GM12878 (cell line): Measurements from ENCODE around the gene NPY5R. TPM values are rescaled to one million over a fixed set of nuclear protein-coding genes. Genes with fewer than 3 reads are reported as not detected.

Experiments used
- ATAC-seq: fragments of 200-7000 bp; cut with Tn5 transposase; 3 replicates; pipeline ENCODE4 v1.9.1; 2020; ENCODE audit warnings: mild to moderate bottlenecking, moderate library complexity
- BruUV-seq: library from RNA; stranded (reverse); fragments of 400-500 nt; replicated peaks from 2 replicates; lab custom pipeline; 2021; lab: Mats Ljungman, UMichigan
- CTCF ChIA-PET: fragments of 300-600 bp; sonication (Branson Sonifier 250); formaldehyde crosslinking; extraction: SDS; loops from one replicate; lab custom pipeline; 2021; ENCODE audit warnings: inconsistent platforms; lab: Yijun Ruan, JAX
- POLR2A ChIA-PET: fragments of 350-600 bp; formaldehyde crosslinking; extraction: SDS; loops from one replicate; lab custom pipeline; 2021; ENCODE audit warnings: inconsistent platforms; lab: Charles Lee
- RAD21 ChIA-PET: fragments of 300-600 bp; sonication (Branson Sonifier 250); formaldehyde crosslinking; loops from one replicate; lab custom pipeline; 2023; ENCODE audit warnings: antibody characterized with exemption; ENCODE audit not compliant: unreplicated experiment; lab: Charles Lee
- SMC1A ChIA-PET: fragments of 300-600 bp; sonication (Branson Sonifier 250); formaldehyde crosslinking; loops from one replicate; lab custom pipeline; 2023; ENCODE audit not compliant: unreplicated experiment, uncharacterized antibody; lab: Charles Lee
- DNase-seq: peaks from one replicate; pipeline ENCODE4 v3.0.0-alpha.2; 2011; ENCODE audit warnings: low read depth, low spot score
- FAIRE-seq: peaks from 3 replicates; lab custom pipeline; 2011; peaks lifted over from hg19 to GRCh38; lab: Jason Lieb, UNC
- H2AFZ ChIP-seq: 2 replicates; pipeline ENCODE4 v1.6.0; 2011; ENCODE audit warnings: low read depth, low read length, control low read depth; ENCODE audit not compliant: control insufficient read depth
- H3K27ac ChIP-seq: 2 replicates; pipeline ENCODE4 v1.5.1; 2011; ENCODE audit warnings: control low read depth; ENCODE audit not compliant: control insufficient read depth, insufficient read depth
- H3K27me3 ChIP-seq, 2 experiments: replicated peaks in 1 of 2; 2 replicates each; pipeline versions ENCODE4 v1.6.0 to v1.6.1; 2011; ENCODE audit warnings: low read length in 1 of 2; ENCODE audit not compliant: control insufficient read depth in 2 of 2, insufficient read depth in 2 of 2
- H3K36me3 ChIP-seq, 2 experiments: 2 replicates each; pipeline ENCODE4 v1.5.1; 2011; ENCODE audit warnings: low read length in 1 of 2; ENCODE audit not compliant: control insufficient read depth in 2 of 2, insufficient read depth in 2 of 2
- H3K4me1 ChIP-seq: 2 replicates; pipeline ENCODE4 v1.6.1; 2011; ENCODE audit warnings: mild to moderate bottlenecking, low read length, moderate library complexity, mixed read lengths; ENCODE audit not compliant: control insufficient read depth, insufficient read depth
- H3K4me2 ChIP-seq: 2 replicates; pipeline ENCODE4 v1.6.0; 2011; ENCODE audit warnings: control low read depth; ENCODE audit not compliant: control insufficient read depth, insufficient read depth
- H3K4me3 ChIP-seq: fragments of 200-600 bp; sonication (generic); 2 replicates; pipeline ENCODE4 v1.5.1; 2016
- H3K79me2 ChIP-seq: 2 replicates; pipeline ENCODE4 v1.6.0; 2011; ENCODE audit warnings: low read length; ENCODE audit not compliant: control insufficient read depth, insufficient read depth
- H3K9ac ChIP-seq: 2 replicates; pipeline ENCODE4 v1.8.0; 2011; ENCODE audit warnings: low read length, control low read depth, mixed read lengths; ENCODE audit not compliant: control insufficient read depth, insufficient read depth
- H3K9me3 ChIP-seq: replicated peaks from 3 replicates; pipeline ENCODE4 v1.5.1; 2011; ENCODE audit warnings: mild to moderate bottlenecking, low read length; ENCODE audit not compliant: control insufficient read depth, insufficient read depth
- H4K20me1 ChIP-seq: 2 replicates; pipeline ENCODE4 v1.6.0; 2011; ENCODE audit not compliant: control insufficient read depth, insufficient read depth
- CBX3 ChIP-seq: fragments of 200-600 bp; sonication (generic); IDR thresholded peaks from 2 replicates; pipeline ENCODE4 v1.6.1; 2016; ENCODE audit warnings: low read depth, borderline replicate concordance
- FOXM1 ChIP-seq: IDR thresholded peaks from 2 replicates; pipeline ENCODE4 v1.6.1; 2012; ENCODE audit warnings: low read depth, mild to moderate bottlenecking, inconsistent platforms, low read length, moderate library complexity
- GATAD2B ChIP-seq: fragments of 450-650 bp; conservative IDR thresholded peaks from 2 replicates; pipeline ENCODE4 v1.6.1; 2017; ENCODE audit warnings: low read depth, mild to moderate bottlenecking, moderate library complexity
- MEF2A ChIP-seq: IDR thresholded peaks from 2 replicates; pipeline ENCODE4 v1.6.1; 2011; ENCODE audit warnings: low read depth, mild to moderate bottlenecking, low read length, moderate library complexity; ENCODE audit not compliant: insufficient read depth
- MEF2B ChIP-seq: fragments of 450-650 bp; IDR thresholded peaks from 2 replicates; pipeline ENCODE4 v1.6.1; 2018; ENCODE audit warnings: mild to moderate bottlenecking, moderate library complexity; ENCODE audit not compliant: partially characterized antibody, poor library complexity, severe bottlenecking
- MTA3 ChIP-seq: IDR thresholded peaks from 2 replicates; pipeline ENCODE4 v1.6.1; 2012; ENCODE audit warnings: low read length, inconsistent platforms, borderline replicate concordance
- NFYA ChIP-seq: IDR thresholded peaks from 2 replicates; pipeline ENCODE4 v1.6.1; 2011; ENCODE audit warnings: low read depth, mild to moderate bottlenecking, low read length, improper control_type of control experiment, borderline replicate concordance
- RAD51 ChIP-seq: fragments of 450-650 bp; IDR thresholded peaks from 2 replicates; pipeline ENCODE4 v1.6.1; 2016; ENCODE audit warnings: moderate library complexity, mild to moderate bottlenecking, inconsistent platforms
- RB1 ChIP-seq: fragments of 450-650 bp; formaldehyde crosslinking; IDR thresholded peaks from 2 replicates; pipeline ENCODE4 v1.6.1; 2017; ENCODE audit warnings: mild to moderate bottlenecking, borderline replicate concordance
- RBBP5 ChIP-seq: fragments of 200-600 bp; sonication (generic); conservative IDR thresholded peaks from 2 replicates; pipeline ENCODE4 v1.6.1; 2016
- SMARCA5 ChIP-seq: fragments of 450-650 bp; IDR thresholded peaks from 2 replicates; pipeline ENCODE4 v1.6.1; 2017; ENCODE audit warnings: mild to moderate bottlenecking
- SMC3 ChIP-seq: IDR thresholded peaks from 2 replicates; pipeline ENCODE4 v1.6.1; 2011; ENCODE audit warnings: low read length, improper control_type of control experiment, borderline replicate concordance
- SPI1 ChIP-seq: IDR thresholded peaks from 2 replicates; pipeline ENCODE4 v1.6.1; 2011; ENCODE audit warnings: low read depth, mild to moderate bottlenecking, low read length, moderate library complexity, borderline replicate concordance; ENCODE audit not compliant: insufficient read depth
- STAT3 ChIP-seq: IDR thresholded peaks from 2 replicates; pipeline ENCODE4 v1.6.1; 2011; ENCODE audit warnings: low read depth, low read length, improper control_type of control experiment
- TAF1 ChIP-seq: IDR thresholded peaks from 2 replicates; pipeline ENCODE4 v1.6.1; 2011; ENCODE audit warnings: mild to moderate bottlenecking, low read depth, low read length, borderline replicate concordance
- WGBS: methylation state at CpG from one replicate; pipeline ENCODE4 v1.1.6; 2016; ENCODE audit warnings: low lambda C conversion rate; ENCODE audit not compliant: insufficient replicate concordance, insufficient coverage; ENCODE audit errors: missing lambda C conversion rate; 5-methylcytosine and 5-hydroxymethylcytosine counted together
- in situ Hi-C: fragments of 300-500 bp; cut with MboI; formaldehyde crosslinking; loops from 9 replicates; pipeline ENCODE4 v1.14.3; 2018; ENCODE audit warnings: mixed read lengths
- intact Hi-C: fragments of 100-400 bp; cut with micrococcal nuclease; formaldehyde crosslinking; loops from one replicate; pipeline ENCODE4 v1.14.2; 2022; ENCODE audit not compliant: unreplicated experiment
- polyA plus RNA-seq, 11 experiments: library from polyadenylated mRNA; depleted of rRNA in 4 of 11; unstranded in 6 of 11; stranded (reverse) in 5 of 11; fragments of >200 nt; fragmentation: Nextera tagmentation in 4 of 11; fragmentation: Illumina TruSeq in 1 of 11; extraction: Ambion mirVana in 4 of 11; extraction: Trizol in 1 of 11; gene quantifications; 1 replicate in 1 of 11; 2 replicates in 10 of 11; pipeline versions ENCODE4 v1.2.1 to v1.2.3, GENCODE V29; 2011 to 2016; ENCODE audit warnings: inconsistent platforms in 2 of 11, missing spikeins in 2 of 11, low read depth in 1 of 11
- total RNA-seq, 4 experiments: library from RNA; depleted of rRNA in 3 of 4; stranded (reverse); fragments of >200 nt in 3 of 4; fragmentation: Illumina TruSeq in 1 of 4; extraction: Trizol in 1 of 4; gene quantifications; 2 replicates each; pipeline versions ENCODE4 v1.2.1 to v1.2.3, GENCODE V29; 2013 to 2021
- TF ChIP-seq, protein P1 (sequence below): IDR thresholded peaks from 2 replicates; pipeline ENCODE4 v1.6.1; 2012; ENCODE audit warnings: low read depth, low read length, improper control_type of control experiment
- TF ChIP-seq, protein P2 (sequence below): fragments of 450-650 bp; IDR thresholded peaks from 2 replicates; pipeline ENCODE4 v1.6.1; 2018; ENCODE audit warnings: borderline replicate concordance, mild to moderate bottlenecking; ENCODE audit not compliant: partially characterized antibody

Gene NPY5R
- total and polyA plus RNA-seq, 10 of the 15 experiments (the other 5 are each of a cell fraction or from before 2014, with no cell fraction given) = not detected

DNA sequence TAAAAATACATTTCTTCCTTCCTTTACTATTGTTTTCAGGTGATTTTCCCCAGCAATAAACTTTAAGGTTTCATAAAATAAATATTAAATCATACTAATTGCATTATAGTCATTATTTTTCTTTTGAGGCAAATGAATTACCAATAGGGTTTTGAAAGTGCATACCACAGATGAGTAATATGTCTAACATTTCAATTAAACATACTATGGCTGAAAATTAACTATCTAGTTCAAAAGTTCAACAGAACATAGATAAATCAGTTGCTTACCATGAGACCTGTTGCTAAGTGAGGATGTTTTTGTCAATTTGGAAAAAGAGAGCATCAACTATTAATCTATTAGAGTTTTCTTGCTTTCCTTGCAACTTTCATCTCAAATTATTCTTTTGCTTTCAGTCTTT lies 35.0 kb downstream of the NPY5R start:
- Histone ChIP-seq H3K4me2 (no peak overlapping the region), H3K79me2 (no peaks in the 10 kb centered on the region), H3K4me1 (no peaks in the 10 kb centered on the region), H2AFZ (no peak overlapping the region), H3K9me3 (no peaks in the 10 kb centered on the region), H3K36me3 (no peaks in the 10 kb centered on the region), H3K9ac (no peak overlapping the region), H3K27me3 (no peaks in the 10 kb centered on the region), H3K27ac (no peak overlapping the region), H3K4me3 (no peak overlapping the region), H4K20me1 (no peaks in the 10 kb centered on the region)
- in situ Hi-C loops (no loop called here), intact Hi-C loops (no loop called here)
- no peak for ATAC-seq
- FAIRE-seq = no peak
- ChIA-PET POLR2A (no interaction called here), RAD21 (no interaction called here), SMC1A (no interaction called here), CTCF (no interaction called here)
- TF ChIP-seq MTA3 = no peak
- no peak for TF ChIP-seq GATAD2B
- TF ChIP-seq SMC3 = no peak
- no peak for TF ChIP-seq RBBP5
- TF ChIP-seq MEF2A = no peak
- TF ChIP-seq, protein P1, sequence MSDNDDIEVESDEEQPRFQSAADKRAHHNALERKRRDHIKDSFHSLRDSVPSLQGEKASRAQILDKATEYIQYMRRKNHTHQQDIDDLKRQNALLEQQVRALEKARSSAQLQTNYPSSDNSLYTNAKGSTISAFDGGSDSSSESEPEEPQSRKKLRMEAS = no peak
- no peak for TF ChIP-seq NFYA
- no peak for TF ChIP-seq RAD51
- no peak for DNase-seq
- BruUV-seq = no TSS peak

DNA sequence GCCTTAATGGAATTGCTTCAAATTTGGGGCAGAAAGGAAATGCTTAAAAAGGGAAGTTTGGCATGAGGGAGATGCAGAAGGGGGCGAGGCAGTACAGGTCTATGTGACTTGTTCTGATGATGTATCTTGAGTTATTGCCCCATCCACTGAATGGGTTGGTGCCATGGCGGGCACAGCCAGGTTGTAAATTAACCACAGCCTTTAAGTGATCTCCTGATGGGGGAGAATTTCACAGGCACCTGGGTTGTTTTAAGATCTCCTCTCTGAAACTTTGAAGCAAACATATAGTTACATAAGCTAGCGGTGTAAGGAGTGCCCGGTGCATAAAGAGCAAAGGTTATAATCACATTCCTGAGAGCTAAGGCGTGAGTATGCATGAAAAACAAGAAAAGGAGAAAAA lies 37.0 kb downstream of the NPY5R start:
- TF ChIP-seq SPI1 (no peak), TAF1 (no peak), CBX3 (no peak), SMARCA5 (no peak), RB1 (no peak), STAT3 (no peak), MEF2A (no peak), RBBP5 (no peak), MEF2B (no peak), FOXM1 (no peak)
- TF ChIP-seq, protein P2, sequence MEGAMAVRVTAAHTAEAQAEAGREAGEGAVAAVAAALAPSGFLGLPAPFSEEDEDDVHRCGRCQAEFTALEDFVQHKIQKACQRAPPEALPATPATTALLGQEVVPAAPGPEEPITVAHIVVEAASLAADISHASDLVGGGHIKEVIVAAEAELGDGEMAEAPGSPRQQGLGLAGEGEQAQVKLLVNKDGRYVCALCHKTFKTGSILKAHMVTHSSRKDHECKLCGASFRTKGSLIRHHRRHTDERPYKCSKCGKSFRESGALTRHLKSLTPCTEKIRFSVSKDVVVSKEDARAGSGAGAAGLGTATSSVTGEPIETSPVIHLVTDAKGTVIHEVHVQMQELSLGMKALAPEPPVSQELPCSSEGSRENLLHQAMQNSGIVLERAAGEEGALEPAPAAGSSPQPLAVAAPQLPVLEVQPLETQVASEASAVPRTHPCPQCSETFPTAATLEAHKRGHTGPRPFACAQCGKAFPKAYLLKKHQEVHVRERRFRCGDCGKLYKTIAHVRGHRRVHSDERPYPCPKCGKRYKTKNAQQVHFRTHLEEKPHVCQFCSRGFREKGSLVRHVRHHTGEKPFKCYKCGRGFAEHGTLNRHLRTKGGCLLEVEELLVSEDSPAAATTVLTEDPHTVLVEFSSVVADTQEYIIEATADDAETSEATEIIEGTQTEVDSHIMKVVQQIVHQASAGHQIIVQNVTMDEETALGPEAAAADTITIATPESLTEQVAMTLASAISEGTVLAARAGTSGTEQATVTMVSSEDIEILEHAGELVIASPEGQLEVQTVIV = no peak
- TF ChIP-seq, all 136 proteins: peak for 0
- no peak overlapping the region for H3K27ac ChIP-seq
- RAD21 ChIA-PET = no interaction called here
- H3K36me3 ChIP-seq = no peaks in the 10 kb centered on the region
- no peak for DNase-seq
- POLR2A ChIA-PET = no interaction called here
- no peak overlapping the region for H3K9ac ChIP-seq
- no peaks in the 10 kb centered on the region for H3K9me3 ChIP-seq
- CTCF ChIA-PET = interaction anchor here (1.0 kb wide), 1 partner anchor 15 kb away, joined by 4 read pairs; no protein-coding TSS in a partner anchor
- in situ Hi-C loops = no loop called here
- SMC1A ChIA-PET = no interaction called here
- H3K4me3 ChIP-seq = no peak overlapping the region
- H2AFZ ChIP-seq = no peak overlapping the region
- ATAC-seq = no peak
- no peak for FAIRE-seq
- intact Hi-C loops = no loop called here
- H3K27me3 ChIP-seq = no peaks in the 10 kb centered on the region
- H3K4me1 ChIP-seq = no peaks in the 10 kb centered on the region
- 37% methylated on average over 5 of the region's 5 CpGs for WGBS
- H3K79me2 ChIP-seq = no peaks in the 10 kb centered on the region
- H3K4me2 ChIP-seq = no peak overlapping the region
- BruUV-seq = no TSS peak
- no peaks in the 10 kb centered on the region for H4K20me1 ChIP-seq
